ENCODE results near the gene ZSWIM5. TPM values are rescaled to one million over a fixed set of nuclear protein-coding genes. Genes with fewer than 3 reads are reported as not detected.
"Not testable (repeated sequence)": the region's sequence is repeated elsewhere in the genome, so short reads cannot be mapped to it uniquely, and the experiment has no call there.

Gene ZSWIM5
- under 1 TPM; 0.63 to 0.69 TPM for total RNA-seq

- intact Hi-C loops (cut with DNase I, micrococcal nuclease), result loop anchor here (1.0 to 10.0 kb wide), 7 partner anchors 94 to 639 kb away; partner anchors contain the start of genes UROD (in 2 of the 2), HECTD3 (in 1 of the 2), MUTYH (in 1 of the 2) and NASP (in 1 of the 2)
- peak; percentile 80 for ATAC-seq
- Mint-ChIP-seq H3K27me3 (peaks cover 18% of the 10 kb centered on the region), H3K27ac (peak within 1 kb of the TSS; percentile 87), H3K4me1 (peaks cover 33% of the 10 kb centered on the region), H3K36me3 (ENCODE audit: low read depth) (no peaks in the 10 kb centered on the region), H3K9me3 (ENCODE audit: low read depth) (no peaks in the 10 kb centered on the region), H3K4me3 (peak within 1 kb of the TSS; percentile 82)
- ChIA-PET CTCF (no interaction called here), POLR2A (interaction anchor here (0.7 to 1.0 kb wide), 3 partner anchors 97 to 396 kb away, joined by 3 read pairs; partner anchors contain the start of gene EIF2B3)
- peak; percentile 75 for DNase-seq
Observed at GRCh38 chr1:45205910-45206721, at the start of gene ZSWIM5. Gene ZSWIM5 (minus strand): TSS chr1:45206605. CDS start chr1:45206350, 255 bp downstream.

- ChIA-PET POLR2A (no interaction called here), CTCF (no interaction called here)
- Mint-ChIP-seq H3K9me3 (ENCODE audit: low read depth) (peaks cover 24% of the 10 kb centered on the region), H3K4me1 (no peaks in the 10 kb centered on the region), H3K27me3 (peaks cover 4% of the 10 kb centered on the region), H3K4me3 (no peak overlapping the region), H3K36me3 (ENCODE audit: low read depth) (peaks cover 11% of the 10 kb centered on the region), H3K27ac (no peak overlapping the region)
- intact Hi-C loops (cut with DNase I, micrococcal nuclease), result no loop called here
- no peak for ATAC-seq
- no peak for DNase-seq
Observed at GRCh38 chr1:45254490-45254889, 48.1 kb upstream of the ZSWIM5 start.

- ChIA-PET CTCF (no interaction called here), POLR2A (no interaction called here)
- Mint-ChIP-seq H3K27ac (no peak overlapping the region), H3K4me3 (no peak overlapping the region), H3K9me3 (ENCODE audit: low read depth) (peaks cover 10% of the 10 kb centered on the region), H3K27me3 (peaks cover 4% of the 10 kb centered on the region), H3K4me1 (peaks cover 15% of the 10 kb centered on the region), H3K36me3 (ENCODE audit: low read depth) (peaks cover 5% of the 10 kb centered on the region)
- ATAC-seq (no peak), DNase-seq (no peak)
- intact Hi-C loops (cut with DNase I, micrococcal nuclease), result no loop called here
Observed at GRCh38 chr1:45250544-45250943, 44.1 kb upstream of the ZSWIM5 start.

GRCh38 chr1:45248004-45248403, 41.6 kb upstream of the ZSWIM5 start:
- intact Hi-C loops (cut with DNase I, micrococcal nuclease); DNase-seq; ATAC-seq; H3K4me3 Mint-ChIP-seq; CTCF ChIA-PET; H3K36me3 Mint-ChIP-seq (ENCODE audit: low read depth); POLR2A ChIA-PET; H3K27me3 Mint-ChIP-seq: not testable (repeated sequence)
- Mint-ChIP-seq H3K9me3 (ENCODE audit: low read depth) (peaks cover 14% of the 10 kb centered on the region), H3K27ac (peak overlapping the region; percentile 27), H3K4me1 (peaks cover 18% of the 10 kb centered on the region)

DNA sequence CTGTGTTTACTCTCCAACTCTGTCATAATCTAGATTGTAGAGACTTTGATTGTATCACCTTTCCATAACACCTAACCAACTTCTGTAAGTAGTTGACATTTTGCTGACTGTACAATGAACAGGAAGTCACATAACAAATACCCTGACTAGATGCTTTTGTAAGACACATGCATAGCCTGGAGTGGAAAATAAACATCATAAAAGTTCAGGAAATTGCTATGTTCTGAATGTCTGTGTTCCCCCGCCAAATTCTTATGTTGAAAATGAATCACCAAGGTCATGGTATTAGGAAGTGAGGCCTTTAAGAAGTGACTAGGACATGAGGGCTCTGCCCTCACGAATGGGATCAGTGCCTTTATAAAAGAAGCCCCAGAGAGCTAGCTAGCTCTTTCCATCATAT, 40.4 kb upstream of the ZSWIM5 start:
- DNase-seq (peak; percentile 24), ATAC-seq (peak; percentile 92)
- Mint-ChIP-seq H3K27ac (peak overlapping the region; percentile 93), H3K27me3 (peaks cover 4% of the 10 kb centered on the region), H3K4me3 (no peak overlapping the region), H3K36me3 (ENCODE audit: low read depth) (peaks cover 9% of the 10 kb centered on the region), H3K9me3 (ENCODE audit: low read depth) (peaks cover 24% of the 10 kb centered on the region), H3K4me1 (peaks cover 18% of the 10 kb centered on the region)
- intact Hi-C loops (cut with DNase I, micrococcal nuclease), result loop anchor here in 1 of 2 experiments (1.0 to 2.0 kb wide), 2 partner anchors 60 to 508 kb away; partner anchors contain the start of gene KIF2C
- ChIA-PET POLR2A (interaction anchor here (0.7 to 1.0 kb wide), 2 partner anchors 57 to 525 kb away, joined by 3 to 4 read pairs; no protein-coding TSS in a partner anchor), CTCF (interaction anchor here (0.6 kb wide), 1 partner anchor 1000 kb away, joined by 3 read pairs; no protein-coding TSS in a partner anchor)

DNA sequence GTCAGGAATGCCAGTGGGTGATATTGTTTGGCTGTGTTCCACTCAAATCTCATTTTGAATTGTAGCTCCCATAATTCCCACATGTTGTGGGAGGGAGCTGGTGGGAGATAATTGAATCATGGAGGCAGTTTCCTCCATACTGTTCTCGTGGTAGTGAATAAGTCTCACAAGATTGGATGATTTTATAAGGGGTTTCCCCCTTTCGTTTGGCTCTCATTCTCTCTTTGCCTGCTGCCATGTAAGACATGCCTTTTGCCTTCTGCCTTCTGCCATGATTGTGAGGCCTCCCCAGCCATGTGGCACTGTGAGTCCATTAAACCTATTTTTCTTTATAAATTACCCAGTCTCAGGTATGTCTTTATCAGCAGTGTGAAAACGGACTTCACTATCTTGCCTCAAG, 40.0 kb upstream of the ZSWIM5 start:
- not testable (repeated sequence) for H3K4me3 Mint-ChIP-seq, H3K27me3 Mint-ChIP-seq, ATAC-seq
- peaks cover 10% of the 10 kb centered on the region for H3K36me3 Mint-ChIP-seq (ENCODE audit: low read depth)
- POLR2A ChIA-PET, result interaction anchor here (0.7 to 1.0 kb wide), 2 partner anchors 57 to 524 kb away, joined by 3 to 4 read pairs; no protein-coding TSS in a partner anchor
- peak; percentile 12 for DNase-seq
- H3K27ac Mint-ChIP-seq, result peak overlapping the region; percentile 93
- peaks cover 18% of the 10 kb centered on the region for H3K4me1 Mint-ChIP-seq
- H3K9me3 Mint-ChIP-seq (ENCODE audit: low read depth), result peaks cover 28% of the 10 kb centered on the region
- intact Hi-C loops (cut with DNase I, micrococcal nuclease), result loop anchor here in 1 of 2 experiments (1.0 to 2.0 kb wide), 2 partner anchors 60 to 508 kb away; partner anchors contain the start of gene KIF2C
- CTCF ChIA-PET, result interaction anchor here (0.6 kb wide), 1 partner anchor 1001 kb away, joined by 3 read pairs; no protein-coding TSS in a partner anchor

GRCh38 chr1:45244660-45245059, 38.3 kb upstream of the ZSWIM5 start:
- intact Hi-C loops (cut with DNase I, micrococcal nuclease), result no loop called here
- peaks cover 33% of the 10 kb centered on the region for H3K9me3 Mint-ChIP-seq (ENCODE audit: low read depth)
- ChIA-PET CTCF (interaction anchor here (0.9 kb wide), 1 partner anchor 75 kb away, joined by 4 read pairs; no protein-coding TSS in a partner anchor), POLR2A (no interaction called here)
- no peak overlapping the region for H3K27ac Mint-ChIP-seq
- H3K36me3 Mint-ChIP-seq (ENCODE audit: low read depth), result peaks cover 12% of the 10 kb centered on the region
- H3K4me1 Mint-ChIP-seq, result peaks cover 18% of the 10 kb centered on the region
- H3K4me3 Mint-ChIP-seq, result no peak overlapping the region
- no peak for DNase-seq
- no peak for ATAC-seq
- no peaks in the 10 kb centered on the region for H3K27me3 Mint-ChIP-seq

DNA sequence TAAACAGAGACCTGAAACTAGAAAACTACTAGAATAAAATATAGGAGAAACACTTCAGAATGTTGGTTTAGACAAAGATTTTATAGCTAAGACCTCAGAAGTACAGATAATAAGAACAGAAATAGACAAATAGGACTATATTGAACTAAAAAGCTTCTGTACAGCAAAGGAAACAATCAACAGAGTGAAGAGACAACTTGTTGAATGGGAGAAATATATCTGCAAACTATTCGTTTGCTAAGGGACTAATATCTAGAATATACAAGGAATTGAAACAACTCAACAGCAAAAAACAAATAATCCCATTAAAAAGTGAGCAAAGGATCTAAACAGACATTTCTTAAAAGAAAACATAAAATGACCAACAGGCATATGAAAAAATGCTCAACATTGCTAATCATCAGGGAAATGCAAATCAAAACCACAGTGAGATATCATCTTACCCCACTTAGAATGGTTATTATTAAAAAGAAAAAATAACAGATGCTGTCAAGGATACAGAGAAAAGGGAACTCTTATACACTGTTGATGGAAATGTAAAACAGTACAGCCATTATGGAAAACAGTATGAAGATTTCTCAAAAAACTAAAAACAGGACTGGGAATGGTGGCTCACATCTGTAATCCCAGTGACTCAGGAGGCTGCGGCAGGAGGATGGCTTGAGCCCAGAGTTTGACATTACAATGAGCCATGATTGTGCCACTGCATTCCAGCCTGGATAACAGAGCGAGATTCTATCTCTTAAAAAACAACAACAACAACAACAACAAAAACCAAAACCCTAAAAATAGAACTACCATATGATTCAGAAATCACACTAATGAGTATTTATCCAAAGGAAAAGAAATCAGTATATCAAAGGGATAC, 37.3 kb upstream of the ZSWIM5 start:
- H3K4me1 Mint-ChIP-seq, result peaks cover 18% of the 10 kb centered on the region
- ChIA-PET POLR2A (no interaction called here), CTCF (no interaction called here)
- DNase-seq (no peak), ATAC-seq (no peak)
- H3K9me3 Mint-ChIP-seq (ENCODE audit: low read depth), result peaks cover 33% of the 10 kb centered on the region
- no peak overlapping the region for H3K4me3 Mint-ChIP-seq
- H3K27ac Mint-ChIP-seq, result no peak overlapping the region
- intact Hi-C loops (cut with DNase I, micrococcal nuclease), result no loop called here
- H3K36me3 Mint-ChIP-seq (ENCODE audit: low read depth), result peaks cover 12% of the 10 kb centered on the region
- H3K27me3 Mint-ChIP-seq, result no peaks in the 10 kb centered on the region

- intact Hi-C loops (cut with DNase I, micrococcal nuclease), result no loop called here
- H3K9me3 Mint-ChIP-seq (ENCODE audit: low read depth), result peaks cover 22% of the 10 kb centered on the region
- ChIA-PET CTCF (no interaction called here), POLR2A (no interaction called here)
- H3K36me3 Mint-ChIP-seq (ENCODE audit: low read depth), result peaks cover 7% of the 10 kb centered on the region
- H3K4me1 Mint-ChIP-seq, result no peaks in the 10 kb centered on the region
- H3K27ac Mint-ChIP-seq, result no peak overlapping the region
- H3K4me3 Mint-ChIP-seq, result no peak overlapping the region
- H3K27me3 Mint-ChIP-seq, result no peaks in the 10 kb centered on the region
- ATAC-seq (no peak), DNase-seq (no peak)
Observed at GRCh38 chr1:45238846-45239245, 32.4 kb upstream of the ZSWIM5 start.

GRCh38 chr1:45236136-45236535, 29.7 kb upstream of the ZSWIM5 start:
- POLR2A ChIA-PET, result no interaction called here
- peaks cover 4% of the 10 kb centered on the region for H3K36me3 Mint-ChIP-seq (ENCODE audit: low read depth)

GRCh38 chr1:45230537-45230936, 24.1 kb upstream of the ZSWIM5 start:
- Mint-ChIP-seq H3K36me3 (ENCODE audit: low read depth) (no peaks in the 10 kb centered on the region), H3K4me3 (no peak overlapping the region), H3K9me3 (ENCODE audit: low read depth) (no peaks in the 10 kb centered on the region), H3K4me1 (no peaks in the 10 kb centered on the region), H3K27ac (no peak overlapping the region), H3K27me3 (no peaks in the 10 kb centered on the region)
- no peak for ATAC-seq
- CTCF ChIA-PET, result no interaction called here
- intact Hi-C loops (cut with DNase I, micrococcal nuclease), result loop anchor here in 1 of 2 experiments (1.0 kb wide), 1 partner anchor 212 kb away; no protein-coding TSS in a partner anchor
- peak; percentile 14 for DNase-seq
- POLR2A ChIA-PET, result no interaction called here

More at GRCh38 chr1:45236136-45236535, 29.7 kb upstream of the ZSWIM5 start:
- ATAC-seq (no peak), DNase-seq (no peak)
- intact Hi-C loops (cut with DNase I, micrococcal nuclease), result no loop called here
- CTCF ChIA-PET, result no interaction called here
- Mint-ChIP-seq H3K4me3 (no peak overlapping the region), H3K9me3 (ENCODE audit: low read depth) (peaks cover 7% of the 10 kb centered on the region), H3K4me1 (no peaks in the 10 kb centered on the region), H3K27me3 (no peaks in the 10 kb centered on the region), H3K27ac (no peak overlapping the region)
